GM23248 (cell line): ENCODE data around the gene ATXN2L.

Experiments
- EZH2 ChIP-seq: fragments of 200-600 bp; sonication (generic); IDR thresholded peaks from 2 replicates; pipeline ENCODE4 v1.6.1; 2018; ENCODE audit warnings: antibody characterized with exemption, mild to moderate bottlenecking; ENCODE audit not compliant: insufficient read depth, poor library complexity, severe bottlenecking
- EZH2phosphoT487 ChIP-seq: fragments of 200-600 bp; sonication (generic); IDR thresholded peaks from 2 replicates; pipeline ENCODE4 v1.6.1; 2018; ENCODE audit warnings: antibody characterized with exemption, moderate library complexity, mild to moderate bottlenecking, low read depth; ENCODE audit not compliant: insufficient read depth

GRCh38 chr16:28882551-28883160 is 59.9 kb downstream of the ATXN2L start:
- TF ChIP-seq EZH2 = no peak
- no peak for TF ChIP-seq EZH2phosphoT487
